Stimulated activated CD4-positive, alpha-beta T cell treated with anti-CD3 and anti-CD28 coated beads, Interleukin-1b, Interleukin-23, amount 100 ng/mL, for 24 hours (primary cell): Measurements from ENCODE around the gene ALKBH1.
"Not testable (repeated sequence)": the region's sequence is repeated elsewhere in the genome, so short reads cannot be mapped to it uniquely, and the experiment has no call there.

ENCODE experiments used
- DNase-seq, 4 experiments: peaks; one replicate each; pipeline ENCODE4 v3.0.0-alpha.2; 2020; ENCODE audit warnings: low read depth in 4 of 4, low spot score in 1 of 4

ALKBH1 gene, protein sequence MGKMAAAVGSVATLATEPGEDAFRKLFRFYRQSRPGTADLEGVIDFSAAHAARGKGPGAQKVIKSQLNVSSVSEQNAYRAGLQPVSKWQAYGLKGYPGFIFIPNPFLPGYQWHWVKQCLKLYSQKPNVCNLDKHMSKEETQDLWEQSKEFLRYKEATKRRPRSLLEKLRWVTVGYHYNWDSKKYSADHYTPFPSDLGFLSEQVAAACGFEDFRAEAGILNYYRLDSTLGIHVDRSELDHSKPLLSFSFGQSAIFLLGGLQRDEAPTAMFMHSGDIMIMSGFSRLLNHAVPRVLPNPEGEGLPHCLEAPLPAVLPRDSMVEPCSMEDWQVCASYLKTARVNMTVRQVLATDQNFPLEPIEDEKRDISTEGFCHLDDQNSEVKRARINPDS

GRCh38 chr14:77707724-77708408 is at the start of gene ALKBH1, which contains the start of gene SLIRP:
TSS of gene ALKBH1 (minus strand) at chr14:77708023. CDS start at chr14:77708004, 19 bp downstream.
TSS of gene SLIRP (plus strand) at chr14:77708103. CDS start at chr14:77708112, 9 bp downstream.
- peak; percentile 72 to 79 (median 76) for DNase-seq

- no peak for DNase-seq
These were observed 45.1 kb upstream of the ALKBH1 start for GRCh38 chr14:77752799-77753516.

GRCh38 chr14:77752266-77752665 is 44.4 kb upstream of the ALKBH1 start:
- DNase-seq = no peak

GRCh38 chr14:77747425-77747824 is 39.6 kb upstream of the ALKBH1 start:
- DNase-seq = not testable (repeated sequence)

- DNase-seq = no peak
These were observed 38.4 kb upstream of the ALKBH1 start for GRCh38 chr14:77746064-77746702.

- DNase-seq = no peak
These were observed 33.6 kb upstream of the ALKBH1 start for GRCh38 chr14:77741438-77741837.

DNA sequence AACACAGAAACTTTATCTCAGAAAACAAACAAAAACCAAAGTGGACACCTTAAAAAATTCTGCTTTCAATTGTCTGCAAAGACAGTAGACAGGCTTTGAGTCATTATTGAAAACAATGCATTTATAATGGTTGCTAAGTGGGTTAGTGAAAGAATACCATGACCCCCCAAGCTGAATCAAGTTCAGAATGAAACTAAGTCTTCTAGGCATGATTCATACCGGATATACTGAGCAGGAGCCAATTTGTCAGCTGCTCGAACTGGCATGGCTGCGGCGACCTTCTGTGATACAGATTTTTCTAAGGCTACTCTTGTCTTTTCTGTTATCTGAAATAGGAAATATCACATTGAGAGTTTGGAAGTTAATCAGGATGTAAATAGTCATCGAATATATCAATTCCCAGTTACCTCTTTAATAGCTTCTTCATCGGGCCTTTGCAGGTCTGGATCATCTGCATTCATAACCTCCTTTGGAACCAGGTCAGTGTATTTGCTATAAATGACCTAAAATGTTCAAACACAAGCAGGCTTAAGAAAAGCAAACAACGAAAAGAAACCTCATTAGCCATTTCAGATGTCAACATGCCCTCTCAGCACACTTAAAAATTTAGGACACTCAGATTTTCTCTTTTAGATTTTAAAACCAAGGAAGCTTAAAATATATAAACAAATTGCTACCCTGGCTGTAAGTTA is 30.9 kb upstream of the ALKBH1 start:
- no peak for DNase-seq

DNA sequence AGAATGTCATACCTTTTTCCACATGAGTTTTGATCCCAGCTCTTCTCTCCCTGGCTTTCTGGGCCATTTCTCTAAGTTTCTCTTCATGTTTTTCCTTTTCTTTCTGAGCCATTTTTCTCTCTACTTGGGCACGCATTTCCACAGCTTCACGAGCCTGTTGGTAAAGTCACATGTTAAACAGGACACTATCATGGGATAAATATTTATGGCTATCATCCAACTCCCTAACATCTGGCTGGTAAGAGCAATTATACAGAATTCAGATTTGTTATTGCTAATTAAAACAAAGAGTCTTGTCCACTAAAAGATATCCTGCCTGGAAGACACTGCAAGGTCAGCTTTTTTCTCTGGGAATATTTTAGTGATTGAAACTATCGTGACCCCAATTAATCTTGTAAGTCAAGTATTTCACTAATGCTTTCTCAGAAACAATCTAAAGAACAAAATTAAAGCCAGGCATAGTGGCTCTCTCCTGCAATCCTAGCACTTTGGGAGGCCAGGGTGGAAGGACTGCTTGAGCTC is 23.2 kb upstream of the ALKBH1 start:
- DNase-seq = no peak

GRCh38 chr14:77722301-77722700 is 14.5 kb upstream of the ALKBH1 start:
- no peak for DNase-seq

DNA sequence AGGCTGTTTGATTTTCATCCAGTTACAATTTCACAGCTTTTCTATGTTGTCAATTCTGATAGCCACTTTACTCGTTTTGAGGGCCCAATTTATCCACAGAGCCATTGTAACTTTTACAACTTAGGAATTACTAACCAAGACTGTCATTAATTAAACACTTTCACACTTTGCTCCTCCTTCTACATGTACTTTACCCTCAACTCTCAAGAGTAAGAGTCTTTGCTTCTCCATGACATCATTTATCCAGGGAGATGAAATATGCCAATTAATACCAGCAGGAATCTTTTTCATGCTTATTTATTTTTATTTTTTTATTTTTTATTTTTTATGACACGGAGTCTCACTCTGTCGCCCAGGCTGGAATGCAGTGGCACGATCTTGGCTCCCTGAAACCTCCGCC is 13.6 kb upstream of the ALKBH1 start:
- no peak for DNase-seq

DNA sequence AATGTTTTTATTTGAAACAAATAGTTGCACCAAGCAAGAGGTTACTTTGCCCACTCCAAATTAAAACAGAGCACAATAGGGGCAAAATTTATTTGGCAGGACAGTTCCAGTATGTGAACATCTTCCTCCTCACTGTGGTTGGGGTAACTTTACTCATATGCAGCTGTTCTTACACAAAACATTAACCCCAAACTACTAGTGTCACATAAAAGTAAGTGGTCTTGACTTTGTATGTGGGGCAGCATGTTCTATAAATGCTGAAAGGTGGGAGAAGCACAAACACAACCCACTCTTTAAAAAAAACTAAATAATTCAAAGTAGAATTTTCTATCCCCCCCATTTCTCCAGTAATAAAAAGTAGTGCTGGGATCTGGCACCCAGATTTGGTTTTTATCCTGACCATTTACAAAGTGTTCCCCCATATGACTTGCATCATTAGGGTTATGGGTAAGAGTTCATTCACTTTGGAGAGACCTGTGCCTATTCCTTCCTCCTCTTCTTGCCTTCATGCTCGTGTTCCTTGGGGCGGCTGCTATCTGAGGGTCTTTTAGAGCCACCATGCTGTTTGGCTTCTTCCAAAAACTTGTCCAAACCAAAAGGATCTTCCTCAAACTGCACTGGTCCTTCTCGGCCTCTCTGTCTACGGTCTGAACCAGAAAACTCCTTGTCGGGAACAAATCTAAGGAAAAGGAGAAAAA is 9.9 kb upstream of the ALKBH1 start:
- DNase-seq = no peak

DNA sequence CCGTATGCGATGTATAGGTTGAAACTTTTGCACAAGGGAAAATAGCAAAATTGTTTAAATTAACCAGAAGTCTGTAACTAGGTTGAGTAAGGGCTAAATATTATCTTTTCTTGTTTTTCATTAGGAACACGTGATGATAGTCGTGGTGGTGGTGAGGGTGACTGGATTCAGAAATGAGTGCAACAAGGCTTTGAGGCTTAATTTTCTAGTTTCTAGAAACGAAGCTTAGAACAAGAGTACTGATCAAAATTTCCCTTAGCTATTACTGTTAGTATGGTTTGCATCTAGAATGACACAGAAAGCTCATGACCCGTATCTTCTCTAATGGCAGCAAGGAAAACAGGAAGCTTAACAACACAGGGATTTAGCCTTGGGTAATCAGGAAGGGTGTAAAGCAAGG is 7.1 kb upstream of the ALKBH1 start:
- DNase-seq = no peak

DNA sequence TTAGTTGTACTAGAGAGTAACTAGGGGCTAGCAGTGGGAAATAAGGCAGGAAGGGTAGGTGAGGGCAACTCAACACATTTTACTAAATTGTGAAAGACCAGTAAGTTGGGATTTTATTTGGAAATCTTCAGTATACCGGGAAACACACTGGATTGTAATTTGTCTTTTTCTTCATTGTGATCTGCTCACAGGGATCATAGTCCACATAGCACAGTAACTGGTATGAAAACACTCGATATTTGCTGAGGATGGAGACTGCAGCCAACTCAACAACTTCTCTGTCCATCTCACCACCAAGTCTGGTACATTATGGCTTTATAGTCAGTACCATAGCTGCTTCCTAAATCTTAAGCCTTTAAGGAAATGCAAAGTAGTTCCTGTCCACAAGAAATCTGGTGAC is 2.5 kb upstream of the ALKBH1 start:
- no peak for DNase-seq

DNA sequence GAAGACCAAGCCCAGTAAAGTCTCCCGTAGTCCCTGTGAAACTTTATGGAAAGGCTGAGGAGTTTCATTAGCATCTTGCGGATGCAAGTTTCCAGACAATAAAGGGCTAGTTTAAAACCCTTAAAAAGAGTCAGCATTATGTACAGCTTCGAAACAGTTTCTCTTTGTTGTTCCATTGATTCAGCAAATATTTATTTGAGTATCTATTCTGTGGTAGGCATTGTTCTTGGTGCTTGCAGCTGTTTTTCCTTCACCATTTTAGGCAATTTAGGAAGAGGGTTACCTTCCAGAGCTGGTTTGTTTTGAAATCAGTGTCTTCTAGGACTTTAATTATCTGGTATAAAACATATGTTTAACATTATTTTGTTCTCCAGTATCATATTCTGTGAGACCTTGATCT is 1.6 kb upstream of the ALKBH1 start:
- no peak for DNase-seq

DNA sequence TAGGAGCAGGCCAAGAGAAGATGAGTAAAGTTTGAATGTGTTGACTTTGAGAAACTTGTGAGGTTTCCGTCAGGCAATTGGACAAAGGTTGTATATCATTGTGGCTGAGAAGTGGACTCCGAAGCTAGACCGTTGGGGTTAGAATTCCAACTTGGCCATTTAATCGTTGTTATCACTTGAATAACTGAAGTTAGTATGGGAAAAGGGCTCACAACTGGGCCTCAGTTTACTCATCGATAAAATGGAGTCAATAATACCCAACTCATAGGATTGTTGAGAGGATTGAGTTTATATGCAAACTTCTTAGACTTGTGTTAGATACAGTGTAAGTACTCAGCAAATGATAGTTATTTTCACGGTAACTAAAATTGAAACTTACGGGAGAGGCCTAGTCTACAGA is 926 bp upstream of the ALKBH1 start:
- no peak for DNase-seq

GRCh38 chr14:77707355-77707723 is 484 bp downstream of the ALKBH1 start:
- DNase-seq = no peak

DNA sequence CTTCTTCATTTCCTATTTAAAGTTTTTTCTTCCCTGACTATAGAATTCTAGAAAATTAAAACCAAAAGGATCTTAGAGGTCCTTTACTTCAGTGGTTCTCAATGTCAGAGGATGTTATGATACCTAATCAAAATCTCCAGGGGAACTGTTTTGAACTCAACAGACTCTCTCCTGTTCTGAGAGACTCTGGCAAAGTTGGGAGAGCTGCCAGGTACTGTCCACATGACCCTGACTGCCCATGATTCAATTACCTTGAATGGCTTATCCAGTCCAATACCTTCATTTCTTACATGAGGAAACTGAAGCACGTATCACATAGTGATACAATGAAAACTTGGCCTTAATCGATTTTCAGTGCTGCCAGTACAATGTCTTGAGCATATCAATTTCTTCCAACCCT is 16.6 kb downstream of the ALKBH1 start:
- no peak for DNase-seq

GRCh38 chr14:77682158-77682553 is 25.7 kb downstream of the ALKBH1 start:
- DNase-seq = no peak

DNA sequence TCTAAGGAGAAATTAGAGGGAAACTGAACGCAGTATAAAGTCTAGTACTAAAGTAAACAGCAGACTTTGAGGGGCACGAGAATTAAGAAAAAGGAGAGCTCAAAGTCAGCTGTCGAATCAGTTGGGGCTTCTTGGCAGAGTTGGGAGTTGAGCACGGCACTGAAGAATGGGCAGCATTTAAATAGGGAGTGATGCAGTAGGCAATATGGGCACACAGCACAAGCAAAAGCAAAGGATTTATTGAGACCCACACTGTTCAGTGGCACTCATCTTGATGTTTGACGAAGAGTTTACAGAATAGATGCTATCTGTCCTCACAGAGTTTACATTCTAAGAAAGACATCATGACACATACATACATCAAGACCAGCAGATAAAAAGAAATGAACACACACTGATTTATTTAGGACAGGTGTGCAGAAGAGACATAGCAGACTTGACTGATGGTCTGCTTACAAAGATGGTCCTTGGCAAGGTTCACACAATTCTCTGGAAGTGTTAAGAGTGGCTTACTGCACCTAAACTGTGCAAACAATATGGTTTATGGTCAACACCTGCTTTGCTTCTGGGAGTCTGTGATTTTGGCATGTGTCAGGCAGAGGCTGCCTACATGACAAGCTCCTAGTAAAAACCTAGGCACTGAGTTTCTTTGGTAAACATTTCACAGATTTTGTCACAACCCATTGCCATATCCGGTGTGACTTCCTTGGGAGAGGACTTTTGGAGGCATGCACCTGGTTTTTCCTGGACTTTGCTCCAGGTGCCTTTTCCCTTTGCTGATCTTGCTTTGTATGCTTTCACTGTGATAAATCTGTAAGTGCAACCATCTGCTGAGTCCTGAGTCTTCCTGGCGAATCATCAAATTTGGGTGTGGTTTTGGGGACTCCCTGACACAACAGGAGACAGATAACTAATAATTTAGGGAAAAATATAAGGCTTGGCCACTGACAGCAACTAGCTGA is 26.3 kb downstream of the ALKBH1 start:
- DNase-seq = no peak
